ENCODE results near the gene FASTKD2. TPM values are rescaled to one million over a fixed set of nuclear protein-coding genes. Genes with fewer than 3 reads are reported as not detected.

FASTKD2 gene
- total RNA-seq, 3 donors from 2014 or later: 29.3 to 52.7 (median 32.4) TPM

DNA sequence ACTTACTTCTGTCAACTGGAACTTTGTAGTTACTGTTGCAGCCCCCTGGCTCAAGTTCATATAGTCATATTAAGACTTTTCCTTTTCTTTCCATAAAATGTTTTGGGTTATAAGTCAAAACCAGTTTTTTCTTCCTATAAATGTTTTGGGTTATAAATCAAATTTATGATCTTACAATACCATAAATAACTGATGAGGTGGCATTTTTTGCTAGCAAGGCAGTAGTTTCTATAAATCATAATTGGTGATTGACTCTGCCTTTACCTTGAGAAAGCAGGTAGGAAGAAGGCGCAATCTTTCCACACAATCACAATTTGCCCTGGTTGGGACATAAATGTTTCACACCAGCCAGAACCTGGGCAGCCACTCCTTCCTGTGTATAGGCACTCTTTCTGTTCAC is 42.1 kb upstream of the FASTKD2 start:
- intact Hi-C loops (cut with DNase I; ENCODE audit: low total_unique reads): no loop called here
- Histone ChIP-seq H3K36me3 (no peaks in the 10 kb centered on the region), H3K4me1 (no peaks in the 10 kb centered on the region), H3K27ac (no peak overlapping the region), H3K4me3 (no peak overlapping the region), H3K9me3 (no peaks in the 10 kb centered on the region), H3K27me3 (no peaks in the 10 kb centered on the region)
- no peak for DNase-seq (ENCODE audit: low spot score in 2 of 2)
- no peak for TF ChIP-seq POLR2A (IDR thresholded peaks at IDR 0.05)
- no peak for TF ChIP-seq CTCF (IDR thresholded peaks at IDR 0.05)
- no peak for TF ChIP-seq POLR2AphosphoS5 (IDR thresholded peaks at IDR 0.05)

- H3K36me3 ChIP-seq: no peaks in the 10 kb centered on the region
- H3K9me3 ChIP-seq: no peaks in the 10 kb centered on the region
- no peak for TF ChIP-seq POLR2A (IDR thresholded peaks at IDR 0.05)
- no peak for TF ChIP-seq POLR2AphosphoS5 (IDR thresholded peaks at IDR 0.05)
- no peak for TF ChIP-seq CTCF (IDR thresholded peaks at IDR 0.05)
- no peak overlapping the region for H3K4me3 ChIP-seq
- H3K27me3 ChIP-seq: no peaks in the 10 kb centered on the region
- H3K27ac ChIP-seq: no peak overlapping the region
- no peaks in the 10 kb centered on the region for H3K4me1 ChIP-seq
- no peak for DNase-seq (ENCODE audit: low spot score in 2 of 2)
- intact Hi-C loops (cut with DNase I; ENCODE audit: low total_unique reads): no loop called here
Observed at GRCh38 chr2:206727287-206727686, 38.1 kb upstream of the FASTKD2 start.

- H3K36me3 ChIP-seq: no peaks in the 10 kb centered on the region
- H3K4me1 ChIP-seq: no peaks in the 10 kb centered on the region
- H3K4me3 ChIP-seq: no peak overlapping the region
- TF ChIP-seq CTCF (IDR thresholded peaks at IDR 0.05): no peak
- TF ChIP-seq POLR2AphosphoS5 (IDR thresholded peaks at IDR 0.05): no peak
- no peak for TF ChIP-seq POLR2A (IDR thresholded peaks at IDR 0.05)
- no peak for DNase-seq (ENCODE audit: low spot score in 2 of 2)
- H3K27me3 ChIP-seq: no peaks in the 10 kb centered on the region
- no peaks in the 10 kb centered on the region for H3K9me3 ChIP-seq
- intact Hi-C loops (cut with DNase I; ENCODE audit: low total_unique reads): no loop called here
- no peak overlapping the region for H3K27ac ChIP-seq
Observed at GRCh38 chr2:206728277-206729199, 36.9 kb upstream of the FASTKD2 start.

- Histone ChIP-seq H3K9me3 (no peaks in the 10 kb centered on the region), H3K27me3 (no peaks in the 10 kb centered on the region), H3K4me3 (no peak overlapping the region), H3K4me1 (no peaks in the 10 kb centered on the region), H3K36me3 (no peaks in the 10 kb centered on the region), H3K27ac (no peak overlapping the region)
- TF ChIP-seq CTCF (IDR thresholded peaks at IDR 0.05): no peak
- TF ChIP-seq POLR2A (IDR thresholded peaks at IDR 0.05): no peak
- TF ChIP-seq POLR2AphosphoS5 (IDR thresholded peaks at IDR 0.05): no peak
- DNase-seq (ENCODE audit: low spot score in 2 of 2): no peak
- intact Hi-C loops (cut with DNase I; ENCODE audit: low total_unique reads): no loop called here
Observed at GRCh38 chr2:206733341-206733740, 32.1 kb upstream of the FASTKD2 start.

GRCh38 chr2:206736935-206737334 is 28.5 kb upstream of the FASTKD2 start:
- intact Hi-C loops (cut with DNase I; ENCODE audit: low total_unique reads): no loop called here
- Histone ChIP-seq H3K27ac (no peak overlapping the region), H3K4me3 (no peak overlapping the region), H3K9me3 (no peaks in the 10 kb centered on the region), H3K27me3 (no peaks in the 10 kb centered on the region), H3K36me3 (no peaks in the 10 kb centered on the region), H3K4me1 (no peaks in the 10 kb centered on the region)
- no peak for TF ChIP-seq POLR2A (IDR thresholded peaks at IDR 0.05)
- no peak for TF ChIP-seq CTCF (IDR thresholded peaks at IDR 0.05)
- TF ChIP-seq POLR2AphosphoS5 (IDR thresholded peaks at IDR 0.05): no peak
- DNase-seq (ENCODE audit: low spot score in 2 of 2): no peak

Measured in breast epithelium (tissue), 4 donors.